ENCODE results near the gene C1orf210. TPM values are rescaled to one million over a fixed set of nuclear protein-coding genes. Genes with fewer than 3 reads are reported as not detected.

The C1orf210 gene
- total RNA-seq, 1 donor from 2014 or later: not detected

DNA sequence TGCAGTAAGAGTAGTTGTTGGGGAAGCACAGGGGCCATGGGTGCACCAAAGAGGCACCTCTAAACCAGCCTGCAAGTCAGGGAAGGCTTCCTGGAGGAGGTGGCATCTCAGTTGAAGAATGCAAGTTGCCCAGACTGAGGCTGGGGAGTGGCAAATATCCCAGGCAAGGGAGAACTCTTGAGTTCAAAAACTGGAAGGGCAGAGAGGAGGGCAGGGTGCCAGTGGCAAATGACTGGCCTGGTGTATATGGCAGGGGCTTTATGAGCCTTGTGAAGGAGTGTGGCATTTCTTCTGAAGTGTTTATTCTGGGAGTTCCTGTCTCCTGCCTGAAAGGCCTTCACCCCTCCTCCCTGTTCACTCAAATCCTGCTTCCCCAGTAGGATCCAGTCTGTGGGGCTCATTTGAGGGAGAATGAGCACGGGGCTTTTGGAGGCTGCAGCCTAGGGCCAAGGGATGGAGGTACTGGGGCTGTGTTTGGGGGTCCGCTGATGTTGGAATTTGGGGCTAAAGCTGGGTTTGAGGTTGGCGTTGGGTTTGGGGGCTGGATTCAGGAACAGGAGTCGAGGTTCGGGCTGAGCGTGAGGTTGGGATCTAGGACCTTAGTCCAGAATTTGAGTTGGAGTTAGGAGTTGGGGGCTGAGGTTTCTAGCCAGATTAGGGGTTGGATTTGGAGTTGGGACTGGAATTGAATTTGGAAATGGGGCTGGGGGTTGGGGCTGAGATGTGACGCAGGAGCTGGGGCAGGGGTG, 15.6 kb downstream of the C1orf210 start, which contains the start of gene TMEM125:
TMEM125 (plus strand) TSS at position 357 of the 749 bp plus-strand sequence. CDS start 2,740 bp downstream, outside the sequence.
- no peaks in the 10 kb centered on the region for H3K36me3 ChIP-seq (ENCODE audit: control insufficient read depth in 3 of 3, insufficient read depth in 3 of 3, low read length in 3 of 3)
- H3K27me3 ChIP-seq (ENCODE audit: control insufficient read depth in 3 of 3, insufficient read depth in 3 of 3, low read length in 3 of 3): peaks cover 26 to 36% (median 29%) of the 10 kb centered on the region in 3 donors
- no peak within 1 kb of the TSS for H3K27ac ChIP-seq (ENCODE audit: low read depth, low read length)
- no peak within 1 kb of the TSS for H3K4me3 ChIP-seq (ENCODE audit: low read length in 3 of 3)
- H3K9me3 ChIP-seq (ENCODE audit: control insufficient read depth in 3 of 3, low read length in 3 of 3): no peaks in the 10 kb centered on the region
- no peak within 1 kb of the TSS for H3K9ac ChIP-seq (ENCODE audit: low read depth in 1 of 3, low read length in 3 of 3)
- H3K4me1 ChIP-seq (ENCODE audit: control insufficient read depth in 3 of 3, insufficient read depth in 3 of 3, low read length in 3 of 3): no peaks in the 10 kb centered on the region

DNA sequence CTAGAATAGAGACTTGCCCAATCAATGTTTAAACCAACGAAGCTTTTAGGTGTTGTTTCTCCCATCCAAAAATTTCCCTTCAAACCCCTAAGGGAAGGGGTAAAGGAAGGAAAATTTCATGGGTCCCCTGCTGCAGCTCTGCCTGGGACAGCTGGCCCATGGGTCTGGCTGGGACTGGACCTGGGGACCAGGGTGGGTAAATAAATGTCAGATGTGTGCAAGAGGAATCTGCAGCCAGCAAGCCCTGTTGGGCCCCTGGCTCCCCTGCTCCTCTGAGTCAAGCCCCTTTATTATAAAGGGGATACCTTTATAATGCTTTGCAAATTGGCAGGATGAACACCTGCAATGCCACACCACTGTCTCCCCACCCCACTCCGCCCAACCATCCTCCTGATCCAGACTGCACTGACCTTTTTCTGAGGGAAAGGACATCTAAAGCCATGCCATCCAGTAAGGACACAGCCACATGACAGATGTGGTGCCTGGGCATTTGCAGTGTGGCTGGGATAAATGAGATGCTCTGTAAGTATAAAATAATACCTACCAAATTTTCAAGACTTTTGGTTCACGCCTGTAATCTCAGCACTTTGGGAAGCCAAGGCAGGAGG, 17.5 kb downstream of the C1orf210 start:
- no peak overlapping the region for H3K27ac ChIP-seq (ENCODE audit: low read depth, low read length)
- no peaks in the 10 kb centered on the region for H3K36me3 ChIP-seq (ENCODE audit: control insufficient read depth in 3 of 3, insufficient read depth in 3 of 3, low read length in 3 of 3)
- no peak overlapping the region for H3K9ac ChIP-seq (ENCODE audit: low read depth in 1 of 3, low read length in 3 of 3)
- no peaks in the 10 kb centered on the region for H3K4me1 ChIP-seq (ENCODE audit: control insufficient read depth in 3 of 3, insufficient read depth in 3 of 3, low read length in 3 of 3)
- peaks cover 26 to 33% (median 26%) of the 10 kb centered on the region in 3 donors for H3K27me3 ChIP-seq (ENCODE audit: control insufficient read depth in 3 of 3, insufficient read depth in 3 of 3, low read length in 3 of 3)
- H3K9me3 ChIP-seq (ENCODE audit: control insufficient read depth in 3 of 3, low read length in 3 of 3): no peaks in the 10 kb centered on the region
- no peak overlapping the region for H3K4me3 ChIP-seq (ENCODE audit: low read length in 3 of 3)

DNA sequence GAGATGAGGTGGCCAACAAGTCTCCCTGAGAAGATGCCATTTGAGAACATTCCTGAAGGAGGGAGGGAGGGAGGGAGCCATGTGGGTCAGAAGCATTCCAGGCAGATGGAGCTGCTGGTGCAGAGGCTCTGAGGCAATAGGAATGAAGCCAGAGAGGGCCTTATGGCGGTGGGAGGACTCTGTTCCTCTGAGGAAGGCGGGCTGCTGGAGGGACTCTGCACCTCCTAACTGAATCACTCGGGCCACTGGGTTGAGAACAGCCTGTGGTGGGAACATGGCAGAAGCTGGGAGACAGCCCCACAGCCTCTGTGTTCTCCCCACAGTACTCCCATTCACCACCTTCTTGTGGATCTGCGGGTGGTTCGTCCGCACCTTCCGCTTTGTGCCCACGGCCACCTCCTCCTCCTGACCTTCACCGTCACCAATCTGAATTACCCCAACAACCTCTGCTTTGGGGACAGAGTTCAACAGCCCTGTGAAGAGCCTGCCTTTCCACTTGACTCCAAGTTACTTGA, 18.0 kb downstream of the C1orf210 start:
- H3K4me3 ChIP-seq (ENCODE audit: low read length in 3 of 3): no peak overlapping the region
- H3K9ac ChIP-seq (ENCODE audit: low read depth in 1 of 3, low read length in 3 of 3): no peak overlapping the region

DNA sequence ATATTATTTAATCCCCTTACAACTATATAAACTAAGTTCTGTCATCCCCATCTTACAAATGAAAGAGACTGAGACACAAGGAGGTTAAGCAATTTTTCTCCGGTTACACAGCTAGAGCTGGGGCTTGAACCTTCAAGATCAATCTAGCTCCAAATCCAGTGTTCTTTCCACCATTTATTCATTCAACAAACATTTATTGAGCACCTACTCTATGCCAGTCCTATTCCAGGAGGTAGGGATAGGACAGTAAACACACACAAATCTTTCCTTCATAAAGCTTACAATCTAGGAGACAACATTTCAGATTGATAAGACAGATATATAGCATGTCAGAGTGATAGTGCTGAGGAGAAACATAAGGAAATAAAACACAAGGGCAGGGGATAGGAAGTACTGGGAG, 18.5 kb downstream of the C1orf210 start:
- H3K36me3 ChIP-seq (ENCODE audit: control insufficient read depth in 3 of 3, insufficient read depth in 3 of 3, low read length in 3 of 3): no peaks in the 10 kb centered on the region
- H3K9me3 ChIP-seq (ENCODE audit: control insufficient read depth in 3 of 3, low read length in 3 of 3): no peaks in the 10 kb centered on the region
- no peak overlapping the region for H3K4me3 ChIP-seq (ENCODE audit: low read length in 3 of 3)
- H3K4me1 ChIP-seq (ENCODE audit: control insufficient read depth in 3 of 3, insufficient read depth in 3 of 3, low read length in 3 of 3): no peaks in the 10 kb centered on the region
- no peak overlapping the region for H3K27ac ChIP-seq (ENCODE audit: low read depth, low read length)
- H3K27me3 ChIP-seq (ENCODE audit: control insufficient read depth in 3 of 3, insufficient read depth in 3 of 3, low read length in 3 of 3): peaks cover 19 to 23% (median 22%) of the 10 kb centered on the region in 3 donors
- no peak overlapping the region for H3K9ac ChIP-seq (ENCODE audit: low read depth in 1 of 3, low read length in 3 of 3)

More for the DNA sequence above, 18.0 kb downstream of the C1orf210 start:
- Histone ChIP-seq H3K4me1 (ENCODE audit: control insufficient read depth in 3 of 3, insufficient read depth in 3 of 3, low read length in 3 of 3) (no peaks in the 10 kb centered on the region), H3K9me3 (ENCODE audit: control insufficient read depth in 3 of 3, low read length in 3 of 3) (no peaks in the 10 kb centered on the region), H3K36me3 (ENCODE audit: control insufficient read depth in 3 of 3, insufficient read depth in 3 of 3, low read length in 3 of 3) (no peaks in the 10 kb centered on the region), H3K27me3 (ENCODE audit: control insufficient read depth in 3 of 3, insufficient read depth in 3 of 3, low read length in 3 of 3) (peaks cover 23 to 27% (median 26%) of the 10 kb centered on the region in 3 donors), H3K27ac (ENCODE audit: low read depth, low read length) (no peak overlapping the region)

DNA sequence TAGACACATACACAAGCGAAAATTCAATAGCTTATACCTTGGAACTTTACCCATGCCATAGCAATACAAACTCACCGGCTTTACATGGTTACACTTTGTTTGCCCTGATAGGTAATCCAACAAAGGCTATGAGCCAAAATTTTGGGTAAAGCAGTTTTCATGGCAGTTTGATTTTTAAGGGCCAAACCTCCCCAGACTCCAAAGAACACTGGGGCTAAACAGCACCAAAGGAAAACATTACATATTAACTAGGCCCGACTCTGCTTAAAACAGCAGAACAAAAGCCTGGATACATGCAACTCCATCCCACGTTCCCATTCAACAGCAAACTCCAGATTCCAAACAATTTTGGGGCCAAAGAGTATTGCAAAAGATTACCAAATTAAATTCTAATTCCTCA, 19.9 kb downstream of the C1orf210 start:
- Histone ChIP-seq H3K9ac (ENCODE audit: low read depth in 1 of 3, low read length in 3 of 3) (no peak overlapping the region), H3K36me3 (ENCODE audit: control insufficient read depth in 3 of 3, insufficient read depth in 3 of 3, low read length in 3 of 3) (no peaks in the 10 kb centered on the region), H3K4me3 (ENCODE audit: low read length in 3 of 3) (no peak overlapping the region), H3K27me3 (ENCODE audit: control insufficient read depth in 3 of 3, insufficient read depth in 3 of 3, low read length in 3 of 3) (peaks cover 7 to 10% (median 9%) of the 10 kb centered on the region in 3 donors), H3K4me1 (ENCODE audit: control insufficient read depth in 3 of 3, insufficient read depth in 3 of 3, low read length in 3 of 3) (no peaks in the 10 kb centered on the region), H3K27ac (ENCODE audit: low read depth, low read length) (no peak overlapping the region), H3K9me3 (ENCODE audit: control insufficient read depth in 3 of 3, low read length in 3 of 3) (no peaks in the 10 kb centered on the region)

DNA sequence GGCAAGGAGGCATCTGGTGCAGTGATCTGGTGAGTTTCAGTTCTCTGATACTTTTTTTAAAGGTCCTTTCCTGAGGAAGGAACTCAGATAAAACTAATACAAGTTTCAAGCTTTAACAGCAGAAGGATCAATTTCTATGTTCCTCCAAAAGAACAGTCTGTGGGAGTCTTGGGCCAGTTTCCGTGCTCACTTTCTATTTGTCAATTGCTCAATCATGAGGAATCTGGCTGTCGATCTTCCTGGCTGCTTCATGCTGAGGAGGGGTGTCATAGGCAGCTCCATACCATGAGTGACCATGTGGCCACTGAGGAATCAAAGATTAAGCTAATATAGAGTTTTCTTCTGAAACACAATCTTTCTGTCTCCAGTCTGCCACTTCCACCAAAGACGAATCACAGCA, 27.0 kb downstream of the C1orf210 start:
- Histone ChIP-seq H3K36me3 (ENCODE audit: control insufficient read depth in 3 of 3, insufficient read depth in 3 of 3, low read length in 3 of 3) (no peaks in the 10 kb centered on the region), H3K9ac (ENCODE audit: low read depth in 1 of 3, low read length in 3 of 3) (no peak overlapping the region), H3K9me3 (ENCODE audit: control insufficient read depth in 3 of 3, low read length in 3 of 3) (no peaks in the 10 kb centered on the region), H3K27me3 (ENCODE audit: control insufficient read depth in 3 of 3, insufficient read depth in 3 of 3, low read length in 3 of 3) (no peaks in the 10 kb centered on the region), H3K27ac (ENCODE audit: low read depth, low read length) (no peak overlapping the region), H3K4me3 (ENCODE audit: low read length in 3 of 3) (no peak overlapping the region), H3K4me1 (ENCODE audit: control insufficient read depth in 3 of 3, insufficient read depth in 3 of 3, low read length in 3 of 3) (no peaks in the 10 kb centered on the region)

DNA sequence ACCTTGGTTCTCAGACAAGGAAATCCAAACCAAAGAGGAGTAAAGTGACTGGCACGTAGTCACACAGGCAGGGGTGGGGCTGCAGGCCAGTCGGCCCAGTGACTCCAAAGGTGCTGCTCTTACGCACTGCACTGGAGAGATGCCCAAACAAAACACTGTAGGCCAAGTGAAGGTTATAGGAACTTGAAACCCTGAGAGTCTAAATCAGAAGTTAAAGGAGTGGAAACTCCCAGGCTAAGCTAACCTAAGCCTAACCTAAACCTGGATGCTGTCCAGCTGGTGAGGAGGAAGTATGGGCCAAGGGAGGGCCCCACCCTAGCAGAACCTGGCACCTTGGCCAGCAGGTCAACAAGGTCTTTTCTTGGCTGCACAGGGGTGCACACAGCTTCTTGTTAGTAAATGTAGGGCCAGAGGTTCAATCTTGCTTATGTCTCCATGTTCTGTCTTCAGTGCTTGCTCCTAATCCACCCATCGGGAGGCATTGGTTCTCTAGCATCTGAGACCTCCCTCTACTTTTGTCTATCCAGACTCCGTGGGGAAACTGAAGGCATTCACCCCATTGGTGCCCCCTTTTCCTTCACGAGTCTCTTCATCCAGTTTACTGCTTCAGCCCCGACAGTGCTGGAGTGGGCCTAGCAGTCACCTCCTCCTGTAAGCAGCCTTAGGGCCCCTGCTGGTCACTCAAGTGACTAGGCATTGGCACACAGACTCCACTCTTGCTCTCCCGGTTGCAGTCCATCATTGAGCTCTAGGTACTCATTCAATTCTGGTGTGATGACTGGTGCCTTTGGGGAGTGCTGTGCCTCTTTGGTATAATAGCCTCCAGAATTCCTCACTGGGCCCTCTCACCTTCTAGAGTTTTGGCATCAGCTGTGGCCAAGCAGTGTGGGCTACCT, 28.5 kb downstream of the C1orf210 start:
- H3K4me3 ChIP-seq (ENCODE audit: low read length in 3 of 3): no peak overlapping the region
- no peaks in the 10 kb centered on the region for H3K9me3 ChIP-seq (ENCODE audit: control insufficient read depth in 3 of 3, low read length in 3 of 3)
- H3K9ac ChIP-seq (ENCODE audit: low read depth in 1 of 3, low read length in 3 of 3): no peak overlapping the region
- H3K27ac ChIP-seq (ENCODE audit: low read depth, low read length): no peak overlapping the region
- H3K4me1 ChIP-seq (ENCODE audit: control insufficient read depth in 3 of 3, insufficient read depth in 3 of 3, low read length in 3 of 3): no peaks in the 10 kb centered on the region
- no peaks in the 10 kb centered on the region for H3K36me3 ChIP-seq (ENCODE audit: control insufficient read depth in 3 of 3, insufficient read depth in 3 of 3, low read length in 3 of 3)
- H3K27me3 ChIP-seq (ENCODE audit: control insufficient read depth in 3 of 3, insufficient read depth in 3 of 3, low read length in 3 of 3): no peaks in the 10 kb centered on the region

DNA sequence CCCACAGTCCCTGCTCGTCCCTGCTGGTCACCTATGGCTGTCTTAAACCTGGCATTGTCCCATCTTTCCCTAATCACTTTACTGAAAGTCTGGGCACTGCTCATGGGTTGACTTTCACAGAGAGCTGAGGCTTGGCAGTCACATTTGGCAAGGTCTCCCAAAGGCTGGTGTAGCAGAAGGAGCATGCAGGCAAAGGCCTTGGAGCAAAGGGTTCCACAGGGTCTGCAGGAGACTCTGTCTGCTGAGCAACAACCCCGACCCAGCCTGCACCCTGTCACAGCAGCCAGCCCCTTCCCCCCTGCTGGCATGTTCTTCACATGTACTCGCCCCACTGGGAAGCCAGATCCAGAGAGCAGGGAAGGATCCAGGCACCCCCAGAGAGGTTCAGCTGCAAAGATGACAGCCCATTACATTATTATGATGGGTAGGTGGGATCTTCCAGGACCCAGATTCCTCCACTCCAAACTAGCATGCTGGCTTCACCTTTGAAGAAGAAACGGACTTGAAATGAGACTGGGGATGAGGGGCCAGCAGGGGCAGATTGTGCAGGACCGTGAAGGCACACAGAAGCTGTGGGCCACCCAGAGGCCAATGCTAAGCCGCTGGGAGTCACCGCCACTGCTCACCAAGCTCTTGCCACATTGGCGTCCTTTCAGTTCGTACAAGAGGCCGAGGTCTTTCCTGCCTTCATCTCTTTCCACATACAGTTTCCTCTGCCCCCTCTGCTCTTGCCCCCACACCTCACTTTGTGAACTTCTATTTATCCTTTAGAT, 29.8 kb downstream of the C1orf210 start:
- Histone ChIP-seq H3K9ac (ENCODE audit: low read depth in 1 of 3, low read length in 3 of 3) (no peak overlapping the region), H3K27me3 (ENCODE audit: control insufficient read depth in 3 of 3, insufficient read depth in 3 of 3, low read length in 3 of 3) (no peaks in the 10 kb centered on the region), H3K36me3 (ENCODE audit: control insufficient read depth in 3 of 3, insufficient read depth in 3 of 3, low read length in 3 of 3) (no peaks in the 10 kb centered on the region), H3K9me3 (ENCODE audit: control insufficient read depth in 3 of 3, low read length in 3 of 3) (no peaks in the 10 kb centered on the region), H3K27ac (ENCODE audit: low read depth, low read length) (no peak overlapping the region), H3K4me3 (ENCODE audit: low read length in 3 of 3) (no peak overlapping the region), H3K4me1 (ENCODE audit: control insufficient read depth in 3 of 3, insufficient read depth in 3 of 3, low read length in 3 of 3) (no peaks in the 10 kb centered on the region)

DNA sequence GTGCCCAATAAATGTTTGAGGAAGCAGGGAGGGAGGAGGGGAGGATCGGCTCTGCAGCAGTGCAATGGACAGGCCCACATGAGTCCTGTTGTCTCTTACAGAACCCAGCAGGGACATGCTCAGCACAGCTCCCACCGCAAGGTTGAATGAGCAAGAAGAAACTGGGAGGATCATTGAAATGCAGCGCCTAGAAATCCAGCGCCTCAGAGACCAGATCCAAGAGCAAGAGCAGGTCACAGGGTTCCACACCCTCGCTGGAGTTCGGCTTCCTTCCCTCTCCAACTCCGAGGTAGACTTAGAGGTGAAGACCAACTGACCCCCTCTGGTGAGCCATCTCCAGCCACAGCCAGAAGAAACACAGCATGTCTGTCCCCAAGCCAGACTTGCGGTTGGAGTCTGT, 31.5 kb downstream of the C1orf210 start:
- Histone ChIP-seq H3K36me3 (ENCODE audit: control insufficient read depth in 3 of 3, insufficient read depth in 3 of 3, low read length in 3 of 3) (no peaks in the 10 kb centered on the region), H3K4me3 (ENCODE audit: low read length in 3 of 3) (no peak overlapping the region), H3K27ac (ENCODE audit: low read depth, low read length) (no peak overlapping the region), H3K4me1 (ENCODE audit: control insufficient read depth in 3 of 3, insufficient read depth in 3 of 3, low read length in 3 of 3) (no peaks in the 10 kb centered on the region), H3K9me3 (ENCODE audit: control insufficient read depth in 3 of 3, low read length in 3 of 3) (no peaks in the 10 kb centered on the region), H3K9ac (ENCODE audit: low read depth in 1 of 3, low read length in 3 of 3) (no peak overlapping the region), H3K27me3 (ENCODE audit: control insufficient read depth in 3 of 3, insufficient read depth in 3 of 3, low read length in 3 of 3) (no peaks in the 10 kb centered on the region)

Measured in skeletal muscle tissue (tissue), 4 donors.